HL-60 (cell line): ENCODE measurements around the gene MYO1D.

ENCODE experiments used
- DNase-seq, 2 experiments: peaks; one replicate each; pipeline ENCODE4 v3.0.0-alpha.2; 2010 to 2020; ENCODE audit warnings: low read depth in 1 of 2, low spot score in 1 of 2
- H3K27ac ChIP-seq: fragments of 250-450 bp; sonication (Bioruptor Pico); replicated peaks from 2 replicates; pipeline ENCODE4 v1.5.1; 2020; ENCODE audit warnings: mild to moderate bottlenecking, moderate library complexity
- H3K27me3 ChIP-seq: fragments of 250-450 bp; sonication (Bioruptor Pico); 2 replicates; pipeline ENCODE4 v1.5.1; 2021; ENCODE audit warnings: mild to moderate bottlenecking, moderate library complexity; ENCODE audit not compliant: insufficient read depth, poor library complexity, severe bottlenecking
- H3K4me3 ChIP-seq: replicated peaks from 2 replicates; pipeline ENCODE4 v1.5.1; 2011; ENCODE audit warnings: mild to moderate bottlenecking, control low read depth, low read length; ENCODE audit not compliant: insufficient read depth
- CTCF ChIP-seq: IDR thresholded peaks from one replicate; pipeline ENCODE4 v1.5.1; 2011; ENCODE audit warnings: low read length, control low read depth, inconsistent platforms; ENCODE audit not compliant: insufficient read depth
- GABPA ChIP-seq: IDR thresholded peaks from 2 replicates; pipeline ENCODE4 v1.6.1; 2012; ENCODE audit warnings: low read depth
- POLR2AphosphoS5 ChIP-seq: IDR thresholded peaks from 2 replicates; pipeline ENCODE4 v1.6.1; 2012; ENCODE audit warnings: low read depth
- REST ChIP-seq: IDR thresholded peaks from 2 replicates; pipeline ENCODE4 v1.6.1; 2012; ENCODE audit warnings: low read depth; ENCODE audit not compliant: insufficient replicate concordance
- SPI1 ChIP-seq: IDR thresholded peaks from 2 replicates; pipeline ENCODE4 v1.6.1; 2012; ENCODE audit warnings: low read depth, mild to moderate bottlenecking, borderline replicate concordance

MYO1D gene

GRCh38 chr17:32658470-32659418 lies 218.2 kb downstream of the MYO1D start:
- Histone ChIP-seq H3K27me3 (peaks cover 3% of the 10 kb centered on the region), H3K4me3 (no peak overlapping the region), H3K27ac (no peak overlapping the region)
- TF ChIP-seq REST (no peak), GABPA (no peak), POLR2AphosphoS5 (no peak), CTCF (no peak), SPI1 (no peak)
- DNase-seq = no peak

- DNase-seq = no peak
- Histone ChIP-seq H3K27ac (no peak overlapping the region), H3K27me3 (peaks cover 3% of the 10 kb centered on the region), H3K4me3 (no peak overlapping the region)
- TF ChIP-seq SPI1 (no peak), CTCF (no peak), REST (no peak), GABPA (no peak), POLR2AphosphoS5 (no peak)
Measured at GRCh38 chr17:32656886-32657285, 220.0 kb downstream of the MYO1D start.

GRCh38 chr17:32654324-32654723 lies 222.6 kb downstream of the MYO1D start:
- TF ChIP-seq CTCF = no peak
- no peak for TF ChIP-seq GABPA
- no peak for TF ChIP-seq POLR2AphosphoS5
- no peak for TF ChIP-seq REST
- no peak for TF ChIP-seq SPI1
- Histone ChIP-seq H3K27ac (no peak overlapping the region), H3K4me3 (no peak overlapping the region), H3K27me3 (peaks cover 3% of the 10 kb centered on the region)
- no peak for DNase-seq
